Central memory CD4-positive, alpha-beta T cell (primary cell): Measurements from ENCODE around the gene KDM8.

Experiments
- DNase-seq: peaks from one replicate; pipeline ENCODE4 v3.0.0; 2022

The KDM8 gene

GRCh38 chr16:27232061-27232900 is 29.0 kb downstream of the KDM8 start:
- no peak for DNase-seq

GRCh38 chr16:27232901-27233625 is 29.7 kb downstream of the KDM8 start:
- no peak for DNase-seq

GRCh38 chr16:27233731-27234130 is 30.4 kb downstream of the KDM8 start:
- DNase-seq: no peak

GRCh38 chr16:27234171-27234570 is 30.8 kb downstream of the KDM8 start:
- DNase-seq: no peak

GRCh38 chr16:27234603-27235002 is 31.3 kb downstream of the KDM8 start:
- no peak for DNase-seq

GRCh38 chr16:27235055-27235937 is 32.0 kb downstream of the KDM8 start:
- DNase-seq: peak; percentile 98

- DNase-seq: no peak
These were observed 32.6 kb downstream of the KDM8 start for GRCh38 chr16:27235938-27236245.

- no peak for DNase-seq
These were observed 33.4 kb downstream of the KDM8 start for GRCh38 chr16:27236635-27237218.

- DNase-seq: peak; percentile 72
These were observed 34.1 kb downstream of the KDM8 start for GRCh38 chr16:27237219-27238015.

GRCh38 chr16:27238016-27238587 is 34.8 kb downstream of the KDM8 start:
- no peak for DNase-seq

- DNase-seq: no peak
These were observed 35.3 kb downstream of the KDM8 start for GRCh38 chr16:27238591-27238990.

- DNase-seq: no peak
These were observed 35.7 kb downstream of the KDM8 start for GRCh38 chr16:27239026-27239425.

- DNase-seq: no peak
These were observed 36.8 kb downstream of the KDM8 start for GRCh38 chr16:27239906-27240655.

- no peak for DNase-seq
These were observed 37.7 kb downstream of the KDM8 start for GRCh38 chr16:27240948-27241531.

GRCh38 chr16:27241658-27242057 is 38.3 kb downstream of the KDM8 start:
- DNase-seq: no peak

- no peak for DNase-seq
These were observed 39.1 kb downstream of the KDM8 start for GRCh38 chr16:27242398-27242797.

GRCh38 chr16:27242868-27243590 is 39.7 kb downstream of the KDM8 start:
- DNase-seq: no peak

- DNase-seq: no peak
These were observed 40.5 kb downstream of the KDM8 start for GRCh38 chr16:27243725-27244362.

GRCh38 chr16:27244363-27244755 is 41.0 kb downstream of the KDM8 start:
- no peak for DNase-seq
